ENCODE data around the gene CCN5. TPM values are rescaled to one million over a fixed set of nuclear protein-coding genes. Genes with fewer than 3 reads are reported as not detected.

The CCN5 gene
- total RNA-seq, 1 donor from 2014 or later = 42.3 TPM

- H3K4me1 ChIP-seq = peaks cover 7% of the 10 kb centered on the region
- ATAC-seq (no peak), DNase-seq (peak; percentile 9)
- no peaks in the 10 kb centered on the region for H3K27me3 ChIP-seq (ENCODE audit: low read depth)
- H3K36me3 ChIP-seq = peaks cover 4% of the 10 kb centered on the region
- H3K27ac ChIP-seq = no peak overlapping the region
- intact Hi-C loops (cut with DNase I) = loop anchor here (5.0 kb wide), 1 partner anchor 43 kb away; no protein-coding TSS in a partner anchor
- H3K9me3 ChIP-seq = no peaks in the 10 kb centered on the region
- TF ChIP-seq, protein P1, sequence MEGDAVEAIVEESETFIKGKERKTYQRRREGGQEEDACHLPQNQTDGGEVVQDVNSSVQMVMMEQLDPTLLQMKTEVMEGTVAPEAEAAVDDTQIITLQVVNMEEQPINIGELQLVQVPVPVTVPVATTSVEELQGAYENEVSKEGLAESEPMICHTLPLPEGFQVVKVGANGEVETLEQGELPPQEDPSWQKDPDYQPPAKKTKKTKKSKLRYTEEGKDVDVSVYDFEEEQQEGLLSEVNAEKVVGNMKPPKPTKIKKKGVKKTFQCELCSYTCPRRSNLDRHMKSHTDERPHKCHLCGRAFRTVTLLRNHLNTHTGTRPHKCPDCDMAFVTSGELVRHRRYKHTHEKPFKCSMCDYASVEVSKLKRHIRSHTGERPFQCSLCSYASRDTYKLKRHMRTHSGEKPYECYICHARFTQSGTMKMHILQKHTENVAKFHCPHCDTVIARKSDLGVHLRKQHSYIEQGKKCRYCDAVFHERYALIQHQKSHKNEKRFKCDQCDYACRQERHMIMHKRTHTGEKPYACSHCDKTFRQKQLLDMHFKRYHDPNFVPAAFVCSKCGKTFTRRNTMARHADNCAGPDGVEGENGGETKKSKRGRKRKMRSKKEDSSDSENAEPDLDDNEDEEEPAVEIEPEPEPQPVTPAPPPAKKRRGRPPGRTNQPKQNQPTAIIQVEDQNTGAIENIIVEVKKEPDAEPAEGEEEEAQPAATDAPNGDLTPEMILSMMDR (IDR thresholded peaks at IDR 0.05) = no peak
- no peak overlapping the region for H3K4me3 ChIP-seq
These were observed 15.3 kb downstream of the CCN5 start for GRCh38 chr20:44730441-44730840.

DNA sequence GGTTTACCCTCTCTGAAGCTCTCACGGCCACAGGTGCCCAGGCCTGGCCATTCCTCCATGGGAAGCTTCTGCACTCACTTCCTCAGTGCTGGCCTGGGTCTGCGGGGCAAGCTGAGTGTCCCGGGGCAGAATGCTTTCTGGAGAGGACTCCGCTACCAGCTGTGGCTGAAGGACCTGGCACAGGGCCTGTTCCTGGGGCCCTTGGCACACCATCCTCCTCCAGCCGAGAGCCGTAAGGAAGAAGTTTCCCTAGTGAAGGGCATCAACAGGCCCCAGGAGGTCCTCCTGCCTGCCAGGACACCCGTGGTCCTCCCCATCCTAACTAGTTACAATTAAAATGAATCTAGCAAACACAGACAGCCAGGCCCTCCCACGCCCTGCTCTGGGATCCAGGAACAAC is 16.5 kb downstream of the CCN5 start:
- no peak overlapping the region for H3K27ac ChIP-seq
- H3K4me1 ChIP-seq = peaks cover 7% of the 10 kb centered on the region
- ATAC-seq (peak in 1 of 2 donors; percentile 11), DNase-seq (peak; percentile 59)
- intact Hi-C loops (cut with DNase I) = loop anchor here (5.0 kb wide), 1 partner anchor 44 kb away; no protein-coding TSS in a partner anchor
- peaks cover 4% of the 10 kb centered on the region for H3K36me3 ChIP-seq
- H3K4me3 ChIP-seq = no peak overlapping the region
- TF ChIP-seq, protein P1 (IDR thresholded peaks at IDR 0.05) = no peak
- H3K27me3 ChIP-seq (ENCODE audit: low read depth) = no peaks in the 10 kb centered on the region
- no peaks in the 10 kb centered on the region for H3K9me3 ChIP-seq

GRCh38 chr20:44732327-44732726 is 17.2 kb downstream of the CCN5 start:
- H3K27me3 ChIP-seq (ENCODE audit: low read depth) = no peaks in the 10 kb centered on the region
- ATAC-seq = no peak
- H3K36me3 ChIP-seq = no peaks in the 10 kb centered on the region
- H3K27ac ChIP-seq = no peak overlapping the region
- TF ChIP-seq, protein P1 (IDR thresholded peaks at IDR 0.05) = no peak
- H3K9me3 ChIP-seq = no peaks in the 10 kb centered on the region
- no peak for DNase-seq
- H3K4me1 ChIP-seq = peaks cover 7% of the 10 kb centered on the region
- intact Hi-C loops (cut with DNase I) = loop anchor here (5.0 kb wide), 1 partner anchor 45 kb away; no protein-coding TSS in a partner anchor
- H3K4me3 ChIP-seq = no peak overlapping the region

GRCh38 chr20:44733341-44734069 is 18.3 kb downstream of the CCN5 start:
- DNase-seq (peak; percentile 68), ATAC-seq (peak; percentile 58 to 72)
- H3K27me3 ChIP-seq (ENCODE audit: low read depth) = no peaks in the 10 kb centered on the region
- H3K27ac ChIP-seq = no peak overlapping the region
- intact Hi-C loops (cut with DNase I) = loop anchor here (5.0 kb wide), 1 partner anchor 46 kb away; no protein-coding TSS in a partner anchor
- H3K9me3 ChIP-seq = no peaks in the 10 kb centered on the region
- no peaks in the 10 kb centered on the region for H3K36me3 ChIP-seq
- TF ChIP-seq, protein P1 (IDR thresholded peaks at IDR 0.05) = peak; percentile 94
- no peak overlapping the region for H3K4me3 ChIP-seq
- peaks cover 7% of the 10 kb centered on the region for H3K4me1 ChIP-seq

GRCh38 chr20:44734938-44735337 is 19.8 kb downstream of the CCN5 start:
- Histone ChIP-seq H3K27me3 (ENCODE audit: low read depth) (no peaks in the 10 kb centered on the region), H3K36me3 (no peaks in the 10 kb centered on the region), H3K4me1 (no peaks in the 10 kb centered on the region), H3K27ac (no peak overlapping the region), H3K9me3 (no peaks in the 10 kb centered on the region), H3K4me3 (no peak overlapping the region)
- DNase-seq (no peak), ATAC-seq (peak; percentile 13 to 60)
- intact Hi-C loops (cut with DNase I) = loop anchor here (5.0 kb wide), 1 partner anchor 48 kb away; no protein-coding TSS in a partner anchor
- TF ChIP-seq, protein P1 (IDR thresholded peaks at IDR 0.05) = peak; percentile 21

Data from lower lobe of right lung (tissue), 2 donors.